Esophagus squamous epithelium (tissue), 4 donors: ENCODE results near the gene NUCB1.

ENCODE experiments used
- CTCF ChIP-seq, 6 experiments: fragments of 450-650 bp in 4 of 6; fragments of 200-600 bp in 2 of 6; sonication (generic) in 2 of 6; IDR thresholded peaks; one replicate each; pipeline ENCODE4 v1.5.1; 2016 to 2019; ENCODE audit warnings: antibody characterized with exemption in 6 of 6, mild to moderate bottlenecking in 4 of 6, moderate library complexity in 4 of 6
- POLR2A ChIP-seq, 4 donors: fragments of 450-650 bp; IDR thresholded peaks; one replicate each; pipeline ENCODE4 v1.6.1; 2017; ENCODE audit warnings: antibody characterized with exemption in 4 of 4, mild to moderate bottlenecking in 4 of 4, moderate library complexity in 3 of 4

DNA sequence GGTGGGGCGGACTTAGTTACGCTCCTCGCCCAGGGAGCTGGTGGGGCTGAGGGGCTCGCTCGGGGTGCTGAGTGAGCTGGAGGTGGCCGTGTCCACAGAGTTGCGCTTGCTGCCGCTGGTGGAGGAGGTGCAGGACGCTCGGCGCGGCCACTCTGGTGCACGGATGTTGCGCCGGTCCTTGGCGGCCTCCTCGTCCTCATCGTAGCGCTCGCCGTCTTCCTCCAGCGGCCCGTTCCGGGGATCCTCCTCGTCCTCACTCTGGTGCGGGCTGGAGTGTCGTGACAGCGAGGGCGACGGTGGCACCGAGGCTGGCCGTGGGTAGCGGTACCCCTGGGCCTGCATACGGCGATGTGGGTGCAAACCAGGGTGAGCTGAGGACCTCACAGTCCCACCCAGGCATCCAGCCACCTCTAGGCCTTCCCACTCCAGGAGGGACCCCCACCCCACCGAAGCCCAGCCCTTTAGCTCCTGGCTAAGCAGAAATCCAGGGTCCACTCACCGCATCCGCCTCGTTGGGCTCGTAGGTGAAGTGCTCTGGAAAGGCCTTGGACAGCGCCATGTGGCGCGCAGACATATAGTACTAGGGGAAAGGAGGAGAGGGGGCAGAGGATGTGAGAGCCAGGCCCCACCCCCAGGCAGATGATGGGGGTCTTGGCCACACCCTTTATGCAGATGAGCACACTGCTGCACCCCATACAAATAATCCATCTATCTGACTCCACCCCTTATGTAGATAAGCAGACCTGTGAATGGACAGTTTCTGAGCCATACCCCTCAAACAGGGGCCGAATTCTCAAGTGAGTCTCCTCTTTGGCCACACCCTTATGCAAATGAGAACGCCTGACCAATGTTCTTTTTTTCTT, 69.4 kb downstream of the NUCB1 start:
- TF ChIP-seq CTCF (IDR thresholded peaks at IDR 0.05) (no peak), POLR2A (IDR thresholded peaks at IDR 0.05) (no peak)
